ENCODE results near the gene KCNE2. TPM values are rescaled to one million over a fixed set of nuclear protein-coding genes. Genes with fewer than 3 reads are reported as not detected.

The KCNE2 gene
- total and polyA plus RNA-seq, 2 donors (not counting 1 experiment from before 2014, with no cell fraction given): not detected

DNA sequence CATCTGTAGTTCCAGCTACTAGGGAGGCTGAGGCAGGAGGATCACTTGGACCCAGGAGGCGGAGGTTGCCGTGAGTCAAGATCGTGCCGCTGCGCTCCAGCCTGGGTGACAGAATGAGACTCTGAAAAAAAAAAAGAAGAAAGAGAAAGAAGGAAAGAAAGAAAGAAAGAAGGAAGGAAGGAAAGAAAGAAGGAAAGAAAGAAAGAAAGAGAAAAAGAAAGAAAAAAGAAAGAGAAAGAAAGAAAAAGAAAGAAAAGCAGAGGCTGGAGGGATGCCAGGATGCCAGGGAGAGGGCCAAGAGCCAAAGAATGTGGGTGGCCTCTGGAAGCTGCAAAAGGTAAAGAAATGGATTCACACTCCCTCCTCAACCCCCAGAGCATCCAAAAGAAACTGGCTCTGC, 8.2 kb upstream of the KCNE2 start:
- Histone ChIP-seq H3K36me3 (replicated peaks in 1 of 2; ENCODE audit: control extremely low read depth in 1 of 2, control insufficient read depth in 1 of 2, extremely low read depth in 1 of 2, insufficient read depth in 2 of 2, low read length in 1 of 2) (no peaks in the 10 kb centered on the region), H3K4me1 (ENCODE audit: control insufficient read depth in 2 of 2, insufficient read depth in 2 of 2, low read length in 2 of 2) (no peaks in the 10 kb centered on the region), H2AFZ (ENCODE audit: insufficient read depth, low read depth, low read length, poor library complexity, severe bottlenecking) (no peak overlapping the region), H3K27ac (ENCODE audit: low read length in 2 of 2) (no peak overlapping the region), H3K27me3 (replicated peaks in 1 of 4; ENCODE audit: control extremely low read depth in 1 of 4, control insufficient read depth in 3 of 4, insufficient read depth in 4 of 4, low read length in 3 of 4) (no peaks in the 10 kb centered on the region), H3K4me2 (replicated peaks; ENCODE audit: low read depth, low read length, poor library complexity, severe bottlenecking) (no peak overlapping the region), H3K4me3 (ENCODE audit: control extremely low read depth in 1 of 5, extremely low read depth in 1 of 5, insufficient read depth in 1 of 5, low read depth in 2 of 5, low read length in 4 of 5) (no peak overlapping the region), H3K9ac (ENCODE audit: low read length) (no peak overlapping the region), H3K79me2 (ENCODE audit: control insufficient read depth, insufficient read depth, low read length) (no peaks in the 10 kb centered on the region), H4K20me1 (ENCODE audit: control insufficient read depth, insufficient read depth, low read length, poor library complexity, severe bottlenecking) (no peaks in the 10 kb centered on the region), H3K9me3 (ENCODE audit: control extremely low read depth in 1 of 3, control insufficient read depth in 2 of 3, insufficient read depth in 1 of 3, low read length in 2 of 3) (peaks cover 0 to 3% (median 0%) of the 10 kb centered on the region in 3 donors)
- DNase-seq: no peak
- WGBS (ENCODE audit: insufficient coverage): 100% methylated on average over 5 of the region's 5 CpGs
- Mint-ChIP-seq H3K9me3 (ENCODE audit: insufficient read depth) (peaks cover 3% of the 10 kb centered on the region), H3K4me1 (no peaks in the 10 kb centered on the region), H3K4me3 (no peak overlapping the region), H3K27ac (no peak overlapping the region), H3K27me3 (peaks cover 43% of the 10 kb centered on the region)
- ChIA-PET CTCF (interaction anchor here (0.9 to 16.1 kb wide), 4 partner anchors 8 to 435 kb away, joined by 3 to 632 read pairs (median 11); no protein-coding TSS in a partner anchor), POLR2A (no interaction called here)
- no peak for ATAC-seq (ENCODE audit: low read depth)
- TF ChIP-seq, protein P1, sequence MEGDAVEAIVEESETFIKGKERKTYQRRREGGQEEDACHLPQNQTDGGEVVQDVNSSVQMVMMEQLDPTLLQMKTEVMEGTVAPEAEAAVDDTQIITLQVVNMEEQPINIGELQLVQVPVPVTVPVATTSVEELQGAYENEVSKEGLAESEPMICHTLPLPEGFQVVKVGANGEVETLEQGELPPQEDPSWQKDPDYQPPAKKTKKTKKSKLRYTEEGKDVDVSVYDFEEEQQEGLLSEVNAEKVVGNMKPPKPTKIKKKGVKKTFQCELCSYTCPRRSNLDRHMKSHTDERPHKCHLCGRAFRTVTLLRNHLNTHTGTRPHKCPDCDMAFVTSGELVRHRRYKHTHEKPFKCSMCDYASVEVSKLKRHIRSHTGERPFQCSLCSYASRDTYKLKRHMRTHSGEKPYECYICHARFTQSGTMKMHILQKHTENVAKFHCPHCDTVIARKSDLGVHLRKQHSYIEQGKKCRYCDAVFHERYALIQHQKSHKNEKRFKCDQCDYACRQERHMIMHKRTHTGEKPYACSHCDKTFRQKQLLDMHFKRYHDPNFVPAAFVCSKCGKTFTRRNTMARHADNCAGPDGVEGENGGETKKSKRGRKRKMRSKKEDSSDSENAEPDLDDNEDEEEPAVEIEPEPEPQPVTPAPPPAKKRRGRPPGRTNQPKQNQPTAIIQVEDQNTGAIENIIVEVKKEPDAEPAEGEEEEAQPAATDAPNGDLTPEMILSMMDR (IDR thresholded peaks at IDR 0.05): no peak
- TF ChIP-seq EZH2 (IDR thresholded peaks at IDR 0.05; ENCODE audit: borderline replicate concordance, insufficient read depth, low read depth, low read length, poor library complexity, severe bottlenecking): no peak
- intact Hi-C loops (cut with micrococcal nuclease): no loop called here

DNA sequence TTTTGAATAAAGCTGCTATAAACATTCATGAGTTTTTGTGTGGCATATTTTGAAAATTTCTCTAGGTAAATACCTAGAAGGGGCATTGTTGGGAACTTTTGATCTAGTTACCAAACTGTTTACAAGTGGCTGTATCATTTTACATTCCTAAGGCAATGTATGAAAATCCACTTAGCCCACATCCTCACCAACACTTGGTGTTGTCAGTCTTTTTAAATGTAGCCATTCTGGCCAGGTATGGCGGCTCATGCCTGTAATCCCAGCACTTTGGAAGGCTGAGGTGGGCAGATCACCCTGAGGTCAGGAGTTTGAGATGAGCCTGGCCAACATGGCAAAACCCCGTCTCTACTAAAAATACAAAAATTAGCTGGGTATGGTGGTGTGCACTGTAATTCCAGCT, 5.9 kb upstream of the KCNE2 start:
- no peak for ATAC-seq (ENCODE audit: low read depth)
- Histone ChIP-seq H3K36me3 (replicated peaks in 1 of 2; ENCODE audit: control extremely low read depth in 1 of 2, control insufficient read depth in 1 of 2, extremely low read depth in 1 of 2, insufficient read depth in 2 of 2, low read length in 1 of 2) (no peaks in the 10 kb centered on the region), H3K9ac (ENCODE audit: low read length) (no peak overlapping the region), H3K27ac (ENCODE audit: low read length in 2 of 2) (no peak overlapping the region), H2AFZ (ENCODE audit: insufficient read depth, low read depth, low read length, poor library complexity, severe bottlenecking) (no peak overlapping the region), H4K20me1 (ENCODE audit: control insufficient read depth, insufficient read depth, low read length, poor library complexity, severe bottlenecking) (no peaks in the 10 kb centered on the region), H3K4me3 (ENCODE audit: control extremely low read depth in 1 of 5, extremely low read depth in 1 of 5, insufficient read depth in 1 of 5, low read depth in 2 of 5, low read length in 4 of 5) (no peak overlapping the region), H3K4me1 (ENCODE audit: control insufficient read depth in 2 of 2, insufficient read depth in 2 of 2, low read length in 2 of 2) (peaks cover 4% of the 10 kb centered on the region in 2 donors), H3K27me3 (replicated peaks in 1 of 4; ENCODE audit: control extremely low read depth in 1 of 4, control insufficient read depth in 3 of 4, insufficient read depth in 4 of 4, low read length in 3 of 4) (peaks cover 0 to 2% (median 0%) of the 10 kb centered on the region in 4 experiments), H3K9me3 (ENCODE audit: control extremely low read depth in 1 of 3, control insufficient read depth in 2 of 3, insufficient read depth in 1 of 3, low read length in 2 of 3) (peaks cover 0 to 3% (median 0%) of the 10 kb centered on the region in 3 donors), H3K4me2 (replicated peaks; ENCODE audit: low read depth, low read length, poor library complexity, severe bottlenecking) (no peak overlapping the region), H3K79me2 (ENCODE audit: control insufficient read depth, insufficient read depth, low read length) (no peaks in the 10 kb centered on the region)
- Mint-ChIP-seq H3K27ac (no peak overlapping the region), H3K4me3 (no peak overlapping the region), H3K4me1 (peaks cover 6% of the 10 kb centered on the region), H3K27me3 (peaks cover 51% of the 10 kb centered on the region), H3K9me3 (ENCODE audit: insufficient read depth) (peaks cover 3% of the 10 kb centered on the region)
- TF ChIP-seq EZH2 (IDR thresholded peaks at IDR 0.05; ENCODE audit: borderline replicate concordance, insufficient read depth, low read depth, low read length, poor library complexity, severe bottlenecking): no peak
- TF ChIP-seq, protein P1 (IDR thresholded peaks at IDR 0.05): no peak
- DNase-seq: no peak
- WGBS (ENCODE audit: insufficient coverage): no CpG with 5 or more reads among the region's 2 CpGs
- POLR2A ChIA-PET: no interaction called here
- CTCF ChIA-PET: interaction anchor here (1.6 kb wide), 1 partner anchor 434 kb away, joined by 10 read pairs; no protein-coding TSS in a partner anchor
- intact Hi-C loops (cut with micrococcal nuclease): no loop called here

Measured in B cell (primary cell).